H1 (cell line): ENCODE results near the gene CFAP74. TPM values are rescaled to one million over a fixed set of nuclear protein-coding genes. Genes with fewer than 3 reads are reported as not detected.

Experiments used
- BACH1 ChIP-seq: IDR thresholded peaks from 2 replicates; pipeline ENCODE4 v1.6.1; 2012; ENCODE audit warnings: low read length, improper control_type of control experiment
- BCL11A ChIP-seq, 2 experiments: IDR thresholded peaks; one replicate each; pipeline ENCODE4 v1.6.1; 2011; ENCODE audit warnings: low read depth in 2 of 2, low read length in 2 of 2, mild to moderate bottlenecking in 2 of 2
- BRCA1 ChIP-seq: IDR thresholded peaks from 2 replicates; pipeline ENCODE4 v1.6.1; 2012; ENCODE audit warnings: low read depth, low read length, improper control_type of control experiment
- CTBP2 ChIP-seq: IDR thresholded peaks from 2 replicates; pipeline ENCODE4 v1.7.0; 2011; ENCODE audit warnings: borderline replicate concordance, mild to moderate bottlenecking, moderate library complexity, mixed read lengths, low read length; ENCODE audit not compliant: insufficient read depth, insufficient read length
- GABPA ChIP-seq: IDR thresholded peaks from 2 replicates; pipeline ENCODE4 v1.6.1; 2011; ENCODE audit warnings: mild to moderate bottlenecking, low read length, moderate library complexity, borderline replicate concordance; ENCODE audit not compliant: insufficient read depth
- GTF2F1 ChIP-seq: IDR thresholded peaks from 2 replicates; pipeline ENCODE4 v1.6.1; 2012; ENCODE audit warnings: low read depth, low read length, improper control_type of control experiment, borderline replicate concordance
- JUN ChIP-seq: IDR thresholded peaks from 2 replicates; pipeline ENCODE4 v1.6.1; 2011; ENCODE audit warnings: low read depth, mild to moderate bottlenecking, improper control_type of control experiment, low read length
- JUND ChIP-seq: IDR thresholded peaks from 2 replicates; pipeline ENCODE4 v1.6.1; 2011; ENCODE audit warnings: mild to moderate bottlenecking, improper control_type of control experiment, low read length
- KDM1A ChIP-seq: fragments of 200-600, 300-600 bp; sonication (generic); IDR thresholded peaks from 2 replicates; pipeline ENCODE4 v1.7.1; 2016; ENCODE audit warnings: mild to moderate bottlenecking, low read length, borderline replicate concordance
- NRF1 ChIP-seq: IDR thresholded peaks from 2 replicates; pipeline ENCODE4 v1.6.1; 2011; ENCODE audit warnings: mild to moderate bottlenecking, low read depth, low read length, improper control_type of control experiment
- RAD21 ChIP-seq, 2 experiments: IDR thresholded peaks in 1 of 2; conservative IDR thresholded peaks in 1 of 2; 2 replicates each; pipeline ENCODE4 v1.6.1; 2011; ENCODE audit warnings: low read depth in 2 of 2, low read length in 2 of 2, improper control_type of control experiment in 1 of 2, inconsistent platforms in 1 of 2, mild to moderate bottlenecking in 1 of 2, moderate library complexity in 1 of 2
- RNF2 ChIP-seq: fragments of 200-900, 300-1000 bp; sonication (generic); IDR thresholded peaks from 2 replicates; pipeline ENCODE4 v1.7.1; 2016; ENCODE audit warnings: borderline replicate concordance, low read depth, mild to moderate bottlenecking, antibody characterized with exemption, low read length; ENCODE audit not compliant: poor library complexity, severe bottlenecking; ENCODE audit errors: missing control alignments
- SIRT6 ChIP-seq: IDR thresholded peaks from one replicate; pipeline ENCODE4 v1.7.1; 2012; ENCODE audit warnings: low read length, inconsistent platforms
- SIX5 ChIP-seq: IDR thresholded peaks from 2 replicates; pipeline ENCODE4 v1.6.1; 2011; ENCODE audit warnings: mild to moderate bottlenecking, low read depth, low read length
- SP2 ChIP-seq: IDR thresholded peaks from 2 replicates; pipeline ENCODE4 v1.6.1; 2012; ENCODE audit warnings: mild to moderate bottlenecking, low read length, inconsistent platforms
- polyA plus RNA-seq, 7 experiments: library from polyadenylated mRNA; depleted of rRNA in 3 of 7; stranded (reverse) in 5 of 7; unstranded in 2 of 7; fragments of >200 nt in 5 of 7; fragments of 200-250 nt in 2 of 7; gene quantifications; 1 replicate in 5 of 7; 2 replicates in 1 of 7; 4 replicates in 1 of 7; pipeline versions ENCODE4 v1.2.1 to v1.2.3, GENCODE V29; 2011 to 2013; ENCODE audit warnings: missing spikeins in 2 of 7, mixed read lengths in 2 of 7
- total RNA-seq: library from RNA; stranded (reverse); fragmentation: NEBNext Ultra II Directional; extraction: Animal tissue kit (Norgen Biotek cat#: 25700); gene quantifications from 2 replicates; pipeline ENCODE4 v1.2.1, GENCODE V29; 2021
- TF ChIP-seq, protein P1 (sequence below): IDR thresholded peaks from 2 replicates; pipeline ENCODE4 v1.6.1; 2012; ENCODE audit warnings: inconsistent platforms
- TF ChIP-seq, protein P2 (sequence below): IDR thresholded peaks from 2 replicates; pipeline ENCODE4 v1.6.1; 2011; ENCODE audit warnings: low read length, improper control_type of control experiment

The CFAP74 gene
- total and polyA plus RNA-seq, 2 of the 8 experiments (the other 6 are each of a cell fraction or from before 2014, with no cell fraction given), result 0.09 to 0.20 TPM

DNA sequence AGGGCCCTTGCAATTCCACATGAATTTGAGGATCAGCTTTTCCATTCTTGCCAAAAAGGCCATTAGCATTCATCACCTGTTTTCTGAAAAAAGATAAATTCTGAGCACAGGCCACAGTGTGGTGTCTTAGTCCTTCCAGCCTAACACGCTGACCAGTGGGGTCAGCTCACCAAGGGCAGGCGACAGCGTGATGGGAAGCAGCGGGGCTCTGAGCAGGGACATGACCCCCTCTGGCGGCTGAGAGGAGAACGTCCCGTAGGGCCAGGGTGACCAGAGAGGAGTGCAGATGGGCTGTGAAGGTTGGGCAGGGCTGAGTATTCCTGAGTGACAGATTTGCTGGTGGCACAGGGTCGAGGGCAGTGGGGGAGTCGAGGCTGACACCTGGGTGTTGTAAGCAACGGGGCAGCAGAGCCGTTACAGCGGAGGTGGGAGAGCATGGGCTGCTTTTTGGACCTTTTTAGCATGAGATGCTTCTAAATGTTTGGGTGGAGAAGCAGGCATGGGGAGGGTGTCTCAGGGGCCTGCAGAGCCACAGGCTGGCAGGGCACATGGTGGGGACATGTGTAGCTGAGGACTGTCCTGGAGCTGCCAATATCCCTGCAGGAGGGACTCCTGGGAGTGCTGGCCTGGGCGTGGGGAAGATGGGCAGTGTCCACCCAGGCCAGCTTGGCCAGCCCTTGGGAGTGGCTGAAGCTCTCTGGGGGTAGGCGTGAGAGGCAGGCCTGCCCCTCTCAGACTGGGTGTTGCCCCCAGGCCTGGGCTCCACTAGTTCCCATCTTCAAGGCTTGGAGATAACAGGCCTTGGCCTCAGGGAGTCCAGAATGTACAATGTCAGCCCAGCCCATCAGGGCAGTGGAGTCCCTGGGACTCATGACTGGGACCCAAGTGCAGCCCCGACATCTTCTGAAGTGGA is 97.1 kb downstream of the CFAP74 start (continued):
- TF ChIP-seq BRCA1 (no peak), RAD21 (IDR thresholded peaks at IDR 0.05 in 1 of 2, conservative IDR thresholded peaks at IDR 0.05 in 1 of 2; ENCODE audit: low read depth in 2 of 2, low read length in 2 of 2) (peak; percentile 96 to 97), BCL11A (IDR thresholded peaks at IDR 0.05; ENCODE audit: low read depth in 2 of 2, low read length in 2 of 2) (no peak), JUND (no peak), GABPA (peak; percentile 59; the same call in 1 of the 2 replicates), SIX5 (no peak), SIRT6 (no peak), RNF2 (no peak), BACH1 (no peak), NRF1 (no peak), KDM1A (no peak), CTBP2 (no peak), JUN (no peak), GTF2F1 (no peak), SP2 (no peak)
- TF ChIP-seq, protein P1, sequence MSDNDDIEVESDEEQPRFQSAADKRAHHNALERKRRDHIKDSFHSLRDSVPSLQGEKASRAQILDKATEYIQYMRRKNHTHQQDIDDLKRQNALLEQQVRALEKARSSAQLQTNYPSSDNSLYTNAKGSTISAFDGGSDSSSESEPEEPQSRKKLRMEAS, result peak; percentile 46; the same call in 1 of the 2 replicates
- TF ChIP-seq, protein P2, sequence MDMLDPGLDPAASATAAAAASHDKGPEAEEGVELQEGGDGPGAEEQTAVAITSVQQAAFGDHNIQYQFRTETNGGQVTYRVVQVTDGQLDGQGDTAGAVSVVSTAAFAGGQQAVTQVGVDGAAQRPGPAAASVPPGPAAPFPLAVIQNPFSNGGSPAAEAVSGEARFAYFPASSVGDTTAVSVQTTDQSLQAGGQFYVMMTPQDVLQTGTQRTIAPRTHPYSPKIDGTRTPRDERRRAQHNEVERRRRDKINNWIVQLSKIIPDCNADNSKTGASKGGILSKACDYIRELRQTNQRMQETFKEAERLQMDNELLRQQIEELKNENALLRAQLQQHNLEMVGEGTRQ, result no peak
